K562 (cell line): ENCODE data around the gene LEPR. TPM values are rescaled to one million over a fixed set of nuclear protein-coding genes. Genes with fewer than 3 reads are reported as not detected.

ENCODE experiments used
- ATAC-seq: fragments of 200-7000 bp; cut with Tn5 transposase; 3 replicates; pipeline ENCODE4 v1.9.1; 2020; ENCODE audit warnings: moderate library complexity
- BruUV-seq: library from RNA; stranded (reverse); fragments of 400-500 nt; replicated peaks from 2 replicates; lab custom pipeline; 2021; lab: Mats Ljungman, UMichigan
- CTCF ChIA-PET: fragments of 300-600 bp; formaldehyde crosslinking; extraction: SDS; loops from one replicate; lab custom pipeline; 2021; ENCODE audit warnings: low intra/inter-chr PET ratio; lab: Yijun Ruan, JAX
- POLR2A ChIA-PET: fragments of 300-600, 350-650 bp; sonication (Branson Sonifier 250); formaldehyde crosslinking; extraction: SDS; loops from one replicate; lab custom pipeline; 2021; ENCODE audit warnings: antibody characterized with exemption, inconsistent platforms; lab: Yijun Ruan, JAX
- DNase-seq, 4 experiments: peaks; one replicate each; pipeline versions ENCODE4 v3.0.0 to v3.0.0-alpha.2; 2011 to 2018; ENCODE audit warnings: low spot score in 3 of 4, mixed read lengths in 3 of 4; ENCODE audit errors: extremely low read depth in 1 of 4
- FAIRE-seq: peaks from 2 replicates; lab custom pipeline; 2011; peaks lifted over from hg19 to GRCh38; lab: Jason Lieb, UNC
- H2AFZ ChIP-seq: 2 replicates; pipeline ENCODE4 v1.6.0; 2011; ENCODE audit warnings: low read depth, low read length, control low read depth, inconsistent platforms
- H3K27ac ChIP-seq: fragments of 200-600 bp; 3 replicates; pipeline ENCODE4 v1.8.0; 2011; ENCODE audit warnings: low read depth, mild to moderate bottlenecking, control low read depth, inconsistent platforms, low read length, moderate library complexity, mixed read lengths; ENCODE audit errors: extremely low read depth
- H3K27me3 ChIP-seq, 2 experiments: fragments of 300-600 bp in 1 of 2; 2 replicates in 1 of 2; 3 replicates in 1 of 2; pipeline versions ENCODE4 v1.6.0 to v1.8.0; 2011; ENCODE audit warnings: inconsistent platforms in 2 of 2, low read length in 2 of 2, mild to moderate bottlenecking in 1 of 2, mixed read lengths in 1 of 2, moderate library complexity in 1 of 2; ENCODE audit not compliant: control insufficient read depth in 2 of 2, insufficient read depth in 2 of 2
- H3K36me3 ChIP-seq: fragments of 300-600 bp; 3 replicates; pipeline ENCODE4 v1.8.0; 2011; ENCODE audit warnings: mild to moderate bottlenecking, low read length, inconsistent platforms; ENCODE audit not compliant: control insufficient read depth, insufficient read depth
- H3K4me1 ChIP-seq, 2 experiments: fragments of 200-600 bp in 1 of 2; replicated peaks in 1 of 2; 2 replicates in 1 of 2; 3 replicates in 1 of 2; pipeline versions ENCODE4 v1.5.1 to v1.8.0; 2011; ENCODE audit warnings: inconsistent platforms in 2 of 2, low read length in 2 of 2, mild to moderate bottlenecking in 1 of 2, mixed read lengths in 1 of 2, moderate library complexity in 1 of 2; ENCODE audit not compliant: control insufficient read depth in 2 of 2, insufficient read depth in 2 of 2
- H3K4me2 ChIP-seq: 2 replicates; pipeline ENCODE4 v1.6.1; 2011; ENCODE audit warnings: low read length, control low read depth, inconsistent platforms, mixed read lengths; ENCODE audit not compliant: insufficient read depth
- H3K4me3 ChIP-seq: fragments of 200-600 bp; sonication (generic), shearing (Covaris generic); 2 replicates; pipeline ENCODE4 v1.5.1; 2016; ENCODE audit warnings: control low read depth, inconsistent platforms
- H3K79me2 ChIP-seq: fragments of 200-600 bp; 3 replicates; pipeline ENCODE4 v1.8.0; 2011; ENCODE audit warnings: low read length, inconsistent platforms; ENCODE audit not compliant: control insufficient read depth, insufficient read depth
- H3K9ac ChIP-seq, 2 experiments: 2 replicates each; pipeline versions ENCODE4 v1.6.0 to v1.6.1; 2011; ENCODE audit warnings: low read depth in 2 of 2, low read length in 2 of 2, control low read depth in 1 of 2, inconsistent platforms in 1 of 2, mild to moderate bottlenecking in 1 of 2, mixed read lengths in 1 of 2; ENCODE audit not compliant: insufficient read depth in 1 of 2
- H3K9me1 ChIP-seq: one replicate; pipeline ENCODE4 v1.6.0; 2011; ENCODE audit warnings: inconsistent platforms, mild to moderate bottlenecking, low read length, moderate library complexity; ENCODE audit not compliant: control insufficient read depth, insufficient read depth
- H3K9me3 ChIP-seq: replicated peaks from 2 replicates; pipeline ENCODE4 v1.5.1; 2011; ENCODE audit warnings: low read depth, low read length, inconsistent platforms; ENCODE audit not compliant: control insufficient read depth, insufficient read depth
- H4K20me1 ChIP-seq: replicated peaks from 2 replicates; pipeline ENCODE4 v1.6.1; 2011; ENCODE audit warnings: low read length, inconsistent platforms, mixed read lengths; ENCODE audit not compliant: control insufficient read depth, insufficient read depth
- BHLHE40 ChIP-seq: IDR thresholded peaks from 2 replicates; pipeline ENCODE4 v1.6.1; 2011; ENCODE audit warnings: low read length, improper control_type of control experiment
- BRCA1 ChIP-seq, 2 experiments: fragments of 450-650 bp in 1 of 2; sonication (generic) in 1 of 2; formaldehyde crosslinking in 1 of 2; IDR thresholded peaks; 2 replicates each; pipeline versions ENCODE4 v1.5.0 to v1.6.1; 2017 to 2020; ENCODE audit warnings: mild to moderate bottlenecking in 1 of 2, missing genetic modification reagents in 1 of 2
- JUNB ChIP-seq: fragments of 450-650 bp; formaldehyde crosslinking; conservative IDR thresholded peaks from 2 replicates; pipeline ENCODE4 v1.4.0; 2020; ENCODE audit warnings: mild to moderate bottlenecking
- NR4A1 ChIP-seq, 2 experiments: fragments of 250-450 bp in 1 of 2; fragments of 450-650 bp in 1 of 2; sonication (Bioruptor Pico) in 1 of 2; IDR thresholded peaks; 2 replicates each; pipeline versions ENCODE4 v1.4.0 to v1.6.1; 2016 to 2020; ENCODE audit warnings: mild to moderate bottlenecking in 2 of 2, missing compliant biosample characterization in 1 of 2, missing genetic modification characterization in 1 of 2, moderate library complexity in 1 of 2
- SMC3 ChIP-seq: conservative IDR thresholded peaks from 2 replicates; pipeline ENCODE4 v1.6.1; 2011; ENCODE audit warnings: low read depth, low read length, improper control_type of control experiment; ENCODE audit not compliant: insufficient read depth
- ZNF584 ChIP-seq: fragments of 200-800 bp; sonication (Bioruptor generic); IDR thresholded peaks from 2 replicates; pipeline ENCODE4 v1.6.1; 2016; ENCODE audit warnings: low read depth, mild to moderate bottlenecking, missing genetic modification characterization, missing compliant biosample characterization
- ZSCAN29 ChIP-seq: fragments of 450-650 bp; IDR thresholded peaks from 2 replicates; pipeline ENCODE4 v1.6.1; 2017
- WGBS: fragments of 100-300 bp; shearing (Covaris generic); methylation state at CpG from one replicate; pipeline ENCODE4 v1.1.6; 2016; ENCODE audit warnings: low coverage, mixed read lengths; ENCODE audit not compliant: insufficient coverage; ENCODE audit errors: missing lambda C conversion rate; 5-methylcytosine and 5-hydroxymethylcytosine counted together
- in situ Hi-C: fragments of 300-500 bp; cut with MboI; formaldehyde crosslinking; loops from 4 replicates; pipeline ENCODE4 v1.15.0; 2018; ENCODE audit warnings: inconsistent platforms, mixed read lengths
- intact Hi-C: fragments of 100-400 bp; cut with micrococcal nuclease; formaldehyde crosslinking; loops from 2 replicates; pipeline ENCODE4 v1.14.2; 2022
- polyA plus RNA-seq, 8 experiments: library from polyadenylated mRNA; depleted of rRNA in 4 of 8; stranded (reverse) in 5 of 8; unstranded in 3 of 8; fragments of >200 nt; fragmentation: Nextera tagmentation in 2 of 8; fragmentation: Illumina TruSeq in 1 of 8; extraction: Ambion mirVana in 2 of 8; extraction: Trizol in 1 of 8; gene quantifications; 2 replicates each; pipeline versions ENCODE4 v1.2.1 to v1.2.3, GENCODE V29; 2011 to 2014; ENCODE audit warnings: inconsistent platforms in 1 of 8, missing spikeins in 1 of 8
- total RNA-seq, 7 experiments: library from RNA; depleted of rRNA in 6 of 7; stranded (reverse); fragments of >200 nt in 6 of 7; fragmentation: Illumina TruSeq in 2 of 7; extraction: Trizol in 2 of 7; gene quantifications; 2 replicates each; pipeline versions ENCODE4 v1.2.1 to v1.2.3, GENCODE V29; 2011 to 2021; ENCODE audit warnings: low replicate concordance in 1 of 7
- TF ChIP-seq, protein P1 (sequence below), 2 experiments: IDR thresholded peaks in 1 of 2; conservative IDR thresholded peaks in 1 of 2; 2 replicates each; pipeline ENCODE4 v1.6.1; 2016; ENCODE audit warnings: low read depth in 2 of 2, mild to moderate bottlenecking in 1 of 2, missing compliant biosample characterization in 1 of 2, missing genetic modification characterization in 1 of 2, moderate library complexity in 1 of 2
- TF ChIP-seq, protein P2 (sequence below): fragments of 450-650 bp; IDR thresholded peaks from 2 replicates; pipeline ENCODE4 v1.6.1; 2016; ENCODE audit warnings: missing biosample characterization, missing genetic modification characterization

The LEPR gene
- total and polyA plus RNA-seq, 9 of the 15 experiments (the other 6 are each of a cell fraction or from before 2014, with no cell fraction given) = 12.2 to 111 (median 43.1) TPM

DNA sequence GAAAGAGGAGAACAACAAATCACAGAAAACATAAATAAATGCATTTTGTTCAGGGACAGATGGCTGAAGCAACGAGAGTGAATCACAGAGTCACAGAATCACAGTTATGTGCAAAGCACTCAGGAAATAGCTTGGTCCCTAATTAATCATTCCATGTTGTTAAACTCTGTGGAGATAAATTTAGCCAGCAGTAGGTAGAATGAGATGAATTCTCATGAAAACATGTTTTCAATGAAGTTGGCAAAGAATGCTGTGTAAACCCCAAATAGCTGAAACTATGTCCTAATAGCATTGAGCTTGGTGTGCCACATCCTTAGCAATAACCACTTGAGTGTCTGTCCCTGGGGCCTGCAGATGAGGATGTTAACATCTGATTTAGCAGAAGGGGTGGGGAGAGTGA is 20.4 kb downstream of the LEPR start:
- H3K4me3 ChIP-seq = no peak overlapping the region
- ChIA-PET POLR2A (interaction anchor here (0.5 to 1.7 kb wide), 6 partner anchors 19 to 247 kb away, joined by 3 to 5 read pairs (median 4); no protein-coding TSS in a partner anchor), CTCF (no interaction called here)
- DNase-seq (no peak), FAIRE-seq (no peak), ATAC-seq (no peak)
- peaks cover 9% of the 10 kb centered on the region; the same call in 2 of the 3 replicates for H3K36me3 ChIP-seq
- H3K9me3 ChIP-seq = no peaks in the 10 kb centered on the region
- H3K79me2 ChIP-seq = no peaks in the 10 kb centered on the region
- no peak overlapping the region for H3K27ac ChIP-seq
- no peaks in the 10 kb centered on the region for H4K20me1 ChIP-seq
- BruUV-seq = no TSS peak
- WGBS = 26% methylated on average over 1 of the region's 1 CpG
- no peak overlapping the region for H3K9ac ChIP-seq
- H3K4me2 ChIP-seq = no peak overlapping the region
- H2AFZ ChIP-seq = no peak overlapping the region
- peaks cover 9 to 20% of the 10 kb centered on the region in 2 experiments; a peak in 4 of 5 replicates for H3K4me1 ChIP-seq
- H3K9me1 ChIP-seq = no peaks in the 10 kb centered on the region
- TF ChIP-seq JUNB = no peak
- TF ChIP-seq, all 486 proteins: peak for 0
- H3K27me3 ChIP-seq = no peaks in the 10 kb centered on the region
- intact Hi-C loops = no loop called here
- in situ Hi-C loops = no loop called here

DNA sequence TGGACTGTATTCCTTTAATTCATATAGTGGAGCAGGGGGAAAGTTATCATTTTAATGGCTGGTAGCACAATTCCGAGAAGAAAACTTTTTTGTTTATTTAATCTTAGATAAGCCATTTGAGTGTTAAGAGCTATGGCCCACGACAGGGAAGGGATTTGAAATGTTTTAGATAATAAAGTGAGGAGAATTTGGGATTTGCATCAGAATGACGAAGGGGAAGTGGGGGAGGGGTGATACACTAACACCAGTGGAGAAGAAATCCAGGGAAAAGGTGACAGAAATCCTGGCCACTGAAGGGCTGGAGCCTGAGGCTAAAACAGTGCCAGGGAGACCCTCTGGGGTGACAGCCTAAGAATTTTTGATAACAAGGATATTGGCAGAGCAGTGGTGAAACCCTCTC is 21.0 kb downstream of the LEPR start:
- ATAC-seq = no peak
- H3K36me3 ChIP-seq = peaks cover 5% of the 10 kb centered on the region; the same call in 1 of the 3 replicates
- POLR2A ChIA-PET = interaction anchor here (0.5 to 1.7 kb wide), 6 partner anchors 18 to 247 kb away, joined by 3 to 5 read pairs (median 4); no protein-coding TSS in a partner anchor
- no peak overlapping the region for H3K4me3 ChIP-seq
- peaks cover 9 to 20% of the 10 kb centered on the region in 2 experiments; a peak in 4 of 5 replicates for H3K4me1 ChIP-seq
- no peaks in the 10 kb centered on the region for H3K79me2 ChIP-seq
- BruUV-seq = no TSS peak
- CTCF ChIA-PET = no interaction called here
- no peaks in the 10 kb centered on the region for H3K9me3 ChIP-seq
- WGBS = 36% methylated on average over 3 of the region's 3 CpGs
- no peak overlapping the region for H3K4me2 ChIP-seq
- no peaks in the 10 kb centered on the region for H3K27me3 ChIP-seq
- DNase-seq = no peak
- H3K9ac ChIP-seq = no peak overlapping the region
- no peak overlapping the region for H3K27ac ChIP-seq
- intact Hi-C loops = no loop called here
- in situ Hi-C loops = no loop called here
- no peaks in the 10 kb centered on the region for H3K9me1 ChIP-seq
- H4K20me1 ChIP-seq = no peaks in the 10 kb centered on the region
- FAIRE-seq = no peak
- H2AFZ ChIP-seq = no peak overlapping the region
- no peak for TF ChIP-seq ZNF584
- TF ChIP-seq, protein P1, sequence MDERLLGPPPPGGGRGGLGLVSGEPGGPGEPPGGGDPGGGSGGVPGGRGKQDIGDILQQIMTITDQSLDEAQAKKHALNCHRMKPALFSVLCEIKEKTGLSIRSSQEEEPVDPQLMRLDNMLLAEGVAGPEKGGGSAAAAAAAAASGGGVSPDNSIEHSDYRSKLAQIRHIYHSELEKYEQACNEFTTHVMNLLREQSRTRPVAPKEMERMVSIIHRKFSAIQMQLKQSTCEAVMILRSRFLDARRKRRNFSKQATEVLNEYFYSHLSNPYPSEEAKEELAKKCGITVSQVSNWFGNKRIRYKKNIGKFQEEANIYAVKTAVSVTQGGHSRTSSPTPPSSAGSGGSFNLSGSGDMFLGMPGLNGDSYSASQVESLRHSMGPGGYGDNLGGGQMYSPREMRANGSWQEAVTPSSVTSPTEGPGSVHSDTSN (CRISPR knock-in tag; IDR thresholded peaks at IDR 0.05; ENCODE audit: low read depth) = no peak
- TF ChIP-seq, protein P1 (tag; conservative IDR thresholded peaks at IDR 0.05; ENCODE audit: low read depth) = no peak
- no peak for TF ChIP-seq NR4A1 (CRISPR knock-in tag; IDR thresholded peaks at IDR 0.05)
- no peak for TF ChIP-seq NR4A1 (tag; IDR thresholded peaks at IDR 0.05)
- TF ChIP-seq, protein P2, sequence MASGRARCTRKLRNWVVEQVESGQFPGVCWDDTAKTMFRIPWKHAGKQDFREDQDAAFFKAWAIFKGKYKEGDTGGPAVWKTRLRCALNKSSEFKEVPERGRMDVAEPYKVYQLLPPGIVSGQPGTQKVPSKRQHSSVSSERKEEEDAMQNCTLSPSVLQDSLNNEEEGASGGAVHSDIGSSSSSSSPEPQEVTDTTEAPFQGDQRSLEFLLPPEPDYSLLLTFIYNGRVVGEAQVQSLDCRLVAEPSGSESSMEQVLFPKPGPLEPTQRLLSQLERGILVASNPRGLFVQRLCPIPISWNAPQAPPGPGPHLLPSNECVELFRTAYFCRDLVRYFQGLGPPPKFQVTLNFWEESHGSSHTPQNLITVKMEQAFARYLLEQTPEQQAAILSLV (tag) = no peak
- no peak for TF ChIP-seq ZSCAN29
- TF ChIP-seq BHLHE40 = no peak
- no peak for TF ChIP-seq SMC3
- no peak for TF ChIP-seq BRCA1 (IDR thresholded peaks at IDR 0.05)
- no peak for TF ChIP-seq BRCA1 (CRISPR knock-in tag; IDR thresholded peaks at IDR 0.05)
